NCI-H2029 (cell line): ENCODE data around the gene FBXW11.
"Not testable (repeated sequence)": the region's sequence is repeated elsewhere in the genome, so short reads cannot be mapped to it uniquely, and the experiment has no call there.

ENCODE experiments used
- DNase-seq: peaks from one replicate; lab custom pipeline; 2025; lab: John Stamatoyannopoulos, UW

Gene FBXW11

GRCh38 chr5:172020110-172020786 is 13.8 kb upstream of the FBXW11 start:
- not testable (repeated sequence) for DNase-seq

GRCh38 chr5:172015346-172015745 is 8.9 kb upstream of the FBXW11 start:
- no peak for DNase-seq

GRCh38 chr5:172010278-172010677 is 3.8 kb upstream of the FBXW11 start:
- no peak for DNase-seq

- no peak for DNase-seq
Observed at GRCh38 chr5:172009536-172010270, 3.3 kb upstream of the FBXW11 start.

DNA sequence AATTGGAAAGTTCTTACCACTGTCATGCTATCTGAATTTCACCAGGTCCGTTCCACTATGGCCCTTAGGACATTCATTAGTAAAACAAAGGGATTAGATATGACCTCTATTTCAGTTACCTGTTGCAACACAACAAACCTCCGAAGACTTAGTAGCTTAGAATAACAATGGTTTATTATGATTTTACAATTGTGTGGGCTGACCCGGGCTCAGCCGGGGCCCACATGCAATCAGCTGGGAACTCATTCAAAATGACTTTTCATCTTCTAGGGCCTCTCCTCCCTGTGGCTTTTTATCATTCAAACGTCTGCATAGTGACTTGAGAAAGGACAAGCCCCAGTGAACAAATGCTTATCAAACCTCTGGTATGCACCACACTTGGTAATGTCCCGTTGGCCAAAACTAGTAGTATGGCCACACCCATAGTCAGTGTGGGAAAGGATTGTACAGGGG is 2.3 kb upstream of the FBXW11 start:
- DNase-seq, result no peak

GRCh38 chr5:172008111-172008455 is 1.6 kb upstream of the FBXW11 start:
- DNase-seq, result no peak

DNA sequence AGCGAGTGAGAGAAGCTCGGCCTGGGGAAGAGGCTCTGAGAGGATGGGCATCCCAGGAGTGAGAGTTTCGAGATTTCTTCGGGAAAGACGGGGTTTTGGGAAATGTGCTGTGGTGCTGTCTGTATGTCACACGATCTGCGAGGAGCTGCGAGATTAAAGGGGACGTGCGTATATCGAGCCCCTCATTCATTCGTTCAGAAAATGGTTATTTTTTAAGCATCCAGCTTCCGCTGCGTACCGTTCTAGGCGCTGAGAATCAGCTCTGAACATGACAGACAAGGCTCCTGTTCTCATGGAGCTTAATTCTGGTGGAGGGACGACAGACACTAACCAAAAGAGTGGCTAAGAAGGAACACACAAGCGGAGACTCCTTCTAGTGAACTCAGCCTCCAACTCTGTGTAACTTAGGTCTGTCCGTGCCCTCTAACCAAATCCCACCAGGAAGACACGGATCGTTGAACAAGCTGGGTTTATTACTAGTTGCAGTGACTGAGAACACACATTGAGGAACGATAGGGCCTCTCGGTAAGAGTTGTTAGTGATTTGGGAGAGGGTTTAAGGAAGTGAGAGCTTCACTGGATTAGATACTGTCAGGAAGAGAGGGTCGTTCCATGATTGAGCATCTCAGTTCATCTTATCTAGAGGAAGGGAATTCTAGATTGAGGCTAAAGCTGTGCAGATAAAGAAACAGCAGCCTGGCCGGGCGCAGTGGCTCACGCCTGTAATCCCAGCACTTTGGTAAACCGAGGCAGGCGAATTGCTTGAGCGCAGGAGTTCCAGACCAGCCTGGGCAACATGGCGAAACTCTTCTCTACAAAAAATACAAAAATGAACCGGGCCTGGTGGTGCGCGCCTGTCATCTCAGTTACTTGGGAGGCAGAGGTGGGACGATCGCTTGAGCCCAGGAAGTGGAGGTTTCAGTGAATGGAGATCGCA is 1.0 kb upstream of the FBXW11 start:
- no peak for DNase-seq

DNA sequence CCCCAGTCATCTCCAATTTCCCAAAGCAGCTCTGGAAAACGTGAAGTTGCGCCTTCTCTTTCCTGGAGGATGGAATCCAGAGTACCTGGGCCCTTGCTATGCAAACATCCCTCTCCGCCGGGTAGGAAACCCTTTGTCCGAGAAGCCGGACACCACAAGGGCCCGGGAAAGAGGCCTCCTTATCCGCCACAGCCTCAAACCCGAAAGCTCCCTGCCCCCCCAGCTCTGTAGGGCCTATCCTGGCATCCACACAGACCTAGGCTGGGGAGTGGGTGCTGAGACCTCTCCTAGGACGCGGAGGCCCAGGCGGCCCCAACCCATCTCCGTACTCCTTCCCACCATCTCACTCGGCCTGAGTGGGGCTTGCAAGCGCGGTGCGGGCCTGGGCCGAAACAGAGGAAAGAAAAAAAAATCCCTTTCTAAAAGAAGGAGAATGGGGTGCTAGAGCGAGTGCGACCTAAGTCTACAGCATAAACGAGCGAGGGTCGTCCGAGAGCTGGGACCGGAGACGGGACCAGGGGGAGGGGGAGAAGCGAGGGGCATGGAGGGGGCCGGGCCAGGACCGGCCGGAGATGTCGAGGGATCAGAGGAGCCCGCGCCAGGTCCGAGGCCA is 624 bp downstream of the FBXW11 start:
- peak; percentile 14 for DNase-seq

- DNase-seq, result no peak
Observed at GRCh38 chr5:172004824-172005237, 1.6 kb downstream of the FBXW11 start.

DNA sequence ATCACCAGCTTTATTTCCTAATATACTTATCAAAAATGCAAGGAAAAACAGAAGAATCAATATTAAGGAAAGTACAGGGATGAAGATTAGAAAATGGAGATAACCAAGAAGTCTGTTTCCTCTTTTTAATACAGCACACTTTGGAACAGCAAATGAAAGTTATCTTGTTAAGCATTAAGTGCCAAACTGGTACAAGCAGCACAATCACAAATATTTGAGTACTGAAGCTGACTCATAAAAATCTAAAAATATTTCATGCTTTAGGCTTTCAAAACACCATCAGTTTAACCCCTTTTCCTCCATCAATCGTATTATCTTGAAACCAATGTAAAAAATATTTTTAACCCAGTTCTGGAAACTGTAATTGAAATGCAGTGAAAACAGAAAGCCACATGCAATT is 2.7 kb downstream of the FBXW11 start:
- no peak for DNase-seq

DNA sequence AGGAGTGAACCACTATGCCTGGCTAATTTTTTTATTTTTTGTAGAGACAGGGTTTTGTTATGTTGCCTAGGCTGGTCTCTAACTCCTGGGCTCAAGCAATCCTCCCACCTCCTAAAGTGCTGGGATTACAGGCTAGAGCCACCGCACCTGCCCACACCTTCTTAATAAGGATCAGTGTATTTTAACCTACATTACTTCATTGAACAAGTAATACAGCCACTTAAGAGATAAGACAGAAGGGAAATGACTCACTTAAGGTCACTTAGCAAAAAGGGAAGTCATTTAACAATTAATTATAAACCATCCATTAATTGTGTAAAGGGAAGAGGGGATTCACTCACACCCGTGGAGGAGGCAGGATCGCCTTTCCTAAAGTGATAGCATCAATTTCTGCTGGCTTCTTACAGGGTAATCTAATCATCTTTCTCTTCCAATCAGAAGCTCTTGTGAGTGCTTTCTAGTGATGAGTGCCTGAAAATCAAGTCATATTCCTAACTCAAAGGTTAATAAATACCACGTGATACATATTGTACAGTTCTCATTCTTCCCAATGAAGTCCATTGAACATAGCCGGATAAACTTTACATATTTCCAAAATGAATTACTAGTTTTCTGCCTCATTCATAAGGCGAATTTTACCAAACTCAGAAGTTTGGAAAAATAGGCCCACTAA is 3.5 kb downstream of the FBXW11 start:
- no peak for DNase-seq

DNA sequence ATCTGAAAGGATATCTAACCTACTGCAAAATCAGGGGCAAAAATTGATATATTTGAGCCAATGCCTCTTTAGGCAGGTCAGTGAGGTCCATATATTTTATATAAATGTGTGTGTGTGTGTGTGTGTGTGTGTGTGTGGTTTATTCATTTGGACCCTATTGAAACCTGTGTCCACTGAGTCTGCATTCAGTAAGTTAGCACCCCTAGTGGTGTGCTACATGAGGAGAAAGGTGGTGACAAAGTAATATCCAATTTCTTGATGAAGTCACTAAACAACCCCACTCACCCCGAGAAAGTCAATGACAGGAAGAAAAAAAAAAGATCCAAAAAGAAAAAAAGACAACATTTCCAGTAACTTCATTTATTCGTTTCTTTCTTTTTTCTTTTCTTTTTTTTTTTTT is 4.1 kb downstream of the FBXW11 start:
- no peak for DNase-seq

DNA sequence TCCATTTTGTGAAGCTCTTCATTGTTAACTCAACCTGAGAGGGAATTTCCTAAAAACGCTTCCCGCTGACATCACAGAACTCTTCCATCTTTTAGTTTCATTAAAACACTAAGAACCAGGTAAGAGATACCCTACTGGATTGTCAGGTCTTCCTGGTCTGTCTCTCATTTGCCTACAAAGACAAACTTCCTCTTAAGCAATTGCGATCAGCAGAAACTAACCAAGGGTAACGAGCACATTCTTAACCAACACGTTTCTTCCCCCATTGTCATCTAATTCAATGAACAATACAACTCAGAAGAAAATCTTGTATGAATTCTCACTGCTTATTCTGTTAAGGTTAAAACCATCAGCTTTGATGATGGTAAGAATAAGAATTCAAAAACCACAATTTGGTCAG is 6.6 kb downstream of the FBXW11 start:
- DNase-seq, result no peak

- no peak for DNase-seq
Observed at GRCh38 chr5:171999100-171999499, 7.3 kb downstream of the FBXW11 start.

- no peak for DNase-seq
Observed at GRCh38 chr5:171997011-171997410, 9.4 kb downstream of the FBXW11 start.

- DNase-seq, result no peak
Observed at GRCh38 chr5:171992813-171993212, 13.6 kb downstream of the FBXW11 start.

DNA sequence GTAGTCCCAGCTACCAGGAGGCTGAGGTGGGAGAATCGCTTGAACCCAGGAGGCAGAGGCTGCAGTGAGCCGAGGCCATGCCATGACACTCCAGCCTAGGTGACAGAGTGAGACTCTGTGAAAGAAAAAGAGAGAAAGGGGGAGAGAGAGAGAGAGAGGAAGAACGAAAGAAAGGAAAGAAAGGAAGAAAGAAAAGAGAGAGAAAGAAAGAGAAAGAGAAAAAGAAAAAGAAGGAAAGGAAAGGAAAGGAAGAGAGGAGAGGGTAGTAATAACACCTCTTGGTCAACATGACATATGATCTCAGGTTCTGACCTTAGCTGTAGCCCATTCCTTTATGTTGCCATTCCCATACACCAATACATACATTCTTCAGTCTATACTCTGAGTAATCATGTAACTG is 14.1 kb downstream of the FBXW11 start:
- DNase-seq, result no peak

DNA sequence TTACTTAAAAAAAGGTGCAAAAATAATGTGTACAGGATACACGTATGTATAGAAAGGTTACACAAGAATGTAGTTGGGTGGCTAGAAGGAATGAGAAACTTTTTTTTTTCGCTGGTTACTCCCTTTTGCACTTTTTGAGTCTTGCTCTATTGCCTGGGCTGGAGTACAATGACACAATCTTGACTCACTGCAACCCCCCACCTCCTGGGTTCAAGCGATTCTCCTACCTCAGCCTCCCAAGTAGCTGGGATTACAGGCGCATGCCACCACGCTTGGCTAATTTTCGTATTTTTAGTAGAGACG is 15.8 kb downstream of the FBXW11 start:
- DNase-seq, result no peak

GRCh38 chr5:171989946-171990712 is 16.3 kb downstream of the FBXW11 start:
- no peak for DNase-seq

GRCh38 chr5:171989276-171989675 is 17.2 kb downstream of the FBXW11 start:
- no peak for DNase-seq

- DNase-seq, result no peak
Observed at GRCh38 chr5:171986772-171987171, 19.7 kb downstream of the FBXW11 start.
